Measurements from ENCODE around the gene MUC12. TPM values are rescaled to one million over a fixed set of nuclear protein-coding genes. Genes with fewer than 3 reads are reported as not detected.

Gene MUC12
- polyA plus RNA-seq, 4 donors, result 2.6 to 31.8 (median 17.0) TPM

DNA sequence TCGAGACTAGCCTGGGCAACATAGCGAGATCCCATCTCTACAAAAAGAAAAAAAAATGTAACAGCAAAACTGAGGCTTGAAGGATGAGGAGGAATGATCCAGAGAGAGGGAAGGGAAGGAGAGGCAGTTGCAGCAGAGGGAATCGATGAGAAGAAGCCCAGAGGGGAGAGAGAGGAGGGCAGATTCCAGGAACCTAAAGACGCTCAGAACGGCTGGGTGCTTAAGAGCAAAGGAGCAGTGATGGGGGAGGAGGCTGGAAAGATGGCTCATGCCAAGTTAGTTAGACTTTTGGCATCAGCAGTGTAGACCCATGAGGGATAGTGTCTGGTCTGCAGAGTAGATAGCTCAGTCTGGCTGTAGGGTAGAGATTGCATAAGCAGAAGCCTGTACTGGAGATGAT lies 40.3 kb downstream of the MUC12 start:
- no peaks in the 10 kb centered on the region for H3K27me3 ChIP-seq (ENCODE audit: control insufficient read depth in 3 of 3, insufficient read depth in 3 of 3, low read length in 3 of 3)
- H3K36me3 ChIP-seq (ENCODE audit: control insufficient read depth in 3 of 3, insufficient read depth in 2 of 3, low read depth in 1 of 3, low read length in 3 of 3), result peaks cover 0 to 9% (median 0%) of the 10 kb centered on the region in 3 donors
- no peaks in the 10 kb centered on the region for H3K4me1 ChIP-seq (ENCODE audit: control insufficient read depth in 3 of 3, insufficient read depth in 2 of 3, low read depth in 1 of 3, low read length in 2 of 3)
- peaks cover 0 to 6% of the 10 kb centered on the region in 2 donors for H3K9me3 ChIP-seq (ENCODE audit: control insufficient read depth in 2 of 2, insufficient read depth in 1 of 2, low read depth in 1 of 2, low read length in 1 of 2)
- DNase-seq (no peak), FAIRE-seq (no peak)
- 81 to 90% (median 82%) methylated on average over 5 of the region's 5 CpGs for WGBS, 3 donors
- H3K4me3 ChIP-seq (ENCODE audit: low read depth in 1 of 3, low read length in 3 of 3), result no peak overlapping the region
- H3K27ac ChIP-seq (ENCODE audit: low read depth in 1 of 3, low read length in 2 of 3), result no peak overlapping the region

DNA sequence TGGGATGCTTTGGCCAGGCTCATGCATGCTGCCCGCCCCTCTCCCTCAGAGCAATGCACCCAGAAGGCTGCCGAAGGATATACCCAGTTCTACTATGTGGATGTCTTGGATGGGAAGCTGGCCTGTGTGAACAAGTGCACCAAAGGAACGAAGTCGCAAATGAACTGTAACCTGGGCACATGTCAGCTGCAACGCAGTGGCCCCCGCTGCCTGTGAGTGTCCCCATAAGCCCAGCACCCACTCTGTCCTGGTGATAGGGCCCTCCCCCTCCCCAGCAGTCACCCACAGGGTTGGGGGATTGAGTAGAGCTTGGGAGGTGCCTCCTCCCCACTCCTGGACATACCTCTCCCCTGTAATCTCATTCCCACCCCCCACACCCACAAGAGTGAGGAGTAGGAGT lies 43.6 kb downstream of the MUC12 start:
- peaks cover 0 to 6% of the 10 kb centered on the region in 2 donors for H3K9me3 ChIP-seq (ENCODE audit: control insufficient read depth in 2 of 2, insufficient read depth in 1 of 2, low read depth in 1 of 2, low read length in 1 of 2)
- DNase-seq, result no peak
- peaks cover 0 to 16% (median 0%) of the 10 kb centered on the region in 3 donors for H3K36me3 ChIP-seq (ENCODE audit: control insufficient read depth in 3 of 3, insufficient read depth in 2 of 3, low read depth in 1 of 3, low read length in 3 of 3)
- peaks cover 0 to 12% (median 0%) of the 10 kb centered on the region in 3 donors for H3K4me1 ChIP-seq (ENCODE audit: control insufficient read depth in 3 of 3, insufficient read depth in 2 of 3, low read depth in 1 of 3, low read length in 2 of 3)
- H3K4me3 ChIP-seq (ENCODE audit: low read depth in 1 of 3, low read length in 3 of 3), result no peak overlapping the region
- 92 to 94% (median 94%) methylated on average over 6 of the region's 6 CpGs for WGBS, 3 donors
- H3K27me3 ChIP-seq (ENCODE audit: control insufficient read depth in 3 of 3, insufficient read depth in 3 of 3, low read length in 3 of 3), result no peaks in the 10 kb centered on the region
- no peak overlapping the region for H3K27ac ChIP-seq (ENCODE audit: low read depth in 1 of 3, low read length in 2 of 3)
- FAIRE-seq, result no peak

DNA sequence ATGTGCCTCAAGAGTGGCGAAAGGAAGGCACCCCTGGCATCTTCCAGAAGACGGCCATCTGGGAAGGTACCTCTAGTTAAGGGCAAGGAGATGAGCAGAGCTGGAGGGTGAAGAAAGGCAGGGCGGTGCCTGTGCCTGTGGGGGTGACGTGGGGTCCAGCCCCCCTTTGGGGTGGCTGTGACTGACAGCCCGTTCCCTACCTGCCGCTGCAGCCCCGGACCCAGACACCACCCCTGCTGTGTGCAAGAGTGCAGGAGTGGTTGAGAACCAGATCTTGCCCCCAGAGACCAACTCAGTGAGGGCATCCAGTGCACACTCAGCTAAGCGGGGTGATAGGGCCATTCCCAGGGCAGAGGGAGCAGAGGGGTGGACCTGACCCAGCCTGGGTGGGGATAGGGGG lies 46.3 kb downstream of the MUC12 start:
- no peak overlapping the region for H3K27ac ChIP-seq (ENCODE audit: low read depth in 1 of 3, low read length in 2 of 3)
- peaks cover 7 to 30% (median 9%) of the 10 kb centered on the region in 3 donors for H3K4me1 ChIP-seq (ENCODE audit: control insufficient read depth in 3 of 3, insufficient read depth in 2 of 3, low read depth in 1 of 3, low read length in 2 of 3)
- peaks cover 0 to 14% (median 0%) of the 10 kb centered on the region in 3 donors for H3K36me3 ChIP-seq (ENCODE audit: control insufficient read depth in 3 of 3, insufficient read depth in 2 of 3, low read depth in 1 of 3, low read length in 3 of 3)
- 88 to 92% (median 91%) methylated on average over 8 of the region's 8 CpGs for WGBS, 3 donors
- no peak for FAIRE-seq
- DNase-seq, result no peak
- peaks cover 0 to 6% of the 10 kb centered on the region in 2 donors for H3K9me3 ChIP-seq (ENCODE audit: control insufficient read depth in 2 of 2, insufficient read depth in 1 of 2, low read depth in 1 of 2, low read length in 1 of 2)
- no peak overlapping the region for H3K4me3 ChIP-seq (ENCODE audit: low read depth in 1 of 3, low read length in 3 of 3)
- no peaks in the 10 kb centered on the region for H3K27me3 ChIP-seq (ENCODE audit: control insufficient read depth in 3 of 3, insufficient read depth in 3 of 3, low read length in 3 of 3)

DNA sequence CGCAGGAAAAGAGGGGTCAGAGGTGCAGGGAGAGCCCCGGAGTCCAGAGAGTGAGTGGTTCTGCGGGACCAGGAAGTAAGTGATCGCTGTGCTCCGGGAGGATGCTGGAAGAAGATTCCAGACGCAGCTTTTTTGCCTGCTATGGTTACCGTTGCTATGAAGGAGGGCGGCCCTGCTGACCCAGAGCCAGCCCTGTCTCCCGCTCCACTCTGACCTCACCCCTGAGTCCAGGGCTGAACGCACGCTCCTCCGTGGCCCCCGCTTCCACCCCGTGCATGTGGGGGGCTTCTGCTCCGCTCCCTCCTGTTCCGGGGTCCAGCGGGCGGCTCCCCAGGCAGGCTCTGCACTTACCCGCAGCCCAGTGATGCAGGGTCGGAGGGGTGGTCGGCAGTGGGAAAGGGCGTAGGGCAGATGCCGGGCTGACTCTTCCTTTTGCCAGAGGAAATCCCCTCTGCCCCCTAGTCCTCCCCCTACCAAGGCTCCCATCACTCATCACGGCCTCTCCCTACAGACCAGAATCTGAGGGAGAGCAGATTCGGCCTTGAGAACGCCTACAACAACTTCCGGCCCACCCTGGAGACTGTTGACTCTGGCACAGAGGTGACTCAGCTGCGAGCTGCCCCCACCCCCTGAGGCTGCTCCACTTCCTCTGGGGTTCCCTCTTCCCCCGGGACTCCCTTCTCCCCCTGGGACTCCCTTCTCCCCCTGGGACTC lies 47.9 kb downstream of the MUC12 start:
- peak overlapping the region; percentile 75 to 95 (median 79) for H3K27ac ChIP-seq (ENCODE audit: low read depth in 1 of 3, low read length in 2 of 3)
- DNase-seq, result peak; percentile 91 to 92
- WGBS, 3 donors, result 2 to 4% (median 3%) methylated on average over 21 to 29 of the region's 29 CpGs
- H3K4me1 ChIP-seq (ENCODE audit: control insufficient read depth in 3 of 3, insufficient read depth in 2 of 3, low read depth in 1 of 3, low read length in 2 of 3), result peaks cover 7 to 34% (median 9%) of the 10 kb centered on the region in 3 donors
- H3K36me3 ChIP-seq (ENCODE audit: control insufficient read depth in 3 of 3, insufficient read depth in 2 of 3, low read depth in 1 of 3, low read length in 3 of 3), result peaks cover 0 to 21% (median 0%) of the 10 kb centered on the region in 3 donors
- peaks cover 0 to 6% of the 10 kb centered on the region in 2 donors for H3K9me3 ChIP-seq (ENCODE audit: control insufficient read depth in 2 of 2, insufficient read depth in 1 of 2, low read depth in 1 of 2, low read length in 1 of 2)
- H3K4me3 ChIP-seq (ENCODE audit: low read depth in 1 of 3, low read length in 3 of 3), result peak overlapping the region in 2 of 3 donors; percentile 49 to 59
- no peak for FAIRE-seq
- H3K27me3 ChIP-seq (ENCODE audit: control insufficient read depth in 3 of 3, insufficient read depth in 3 of 3, low read length in 3 of 3), result no peaks in the 10 kb centered on the region

DNA sequence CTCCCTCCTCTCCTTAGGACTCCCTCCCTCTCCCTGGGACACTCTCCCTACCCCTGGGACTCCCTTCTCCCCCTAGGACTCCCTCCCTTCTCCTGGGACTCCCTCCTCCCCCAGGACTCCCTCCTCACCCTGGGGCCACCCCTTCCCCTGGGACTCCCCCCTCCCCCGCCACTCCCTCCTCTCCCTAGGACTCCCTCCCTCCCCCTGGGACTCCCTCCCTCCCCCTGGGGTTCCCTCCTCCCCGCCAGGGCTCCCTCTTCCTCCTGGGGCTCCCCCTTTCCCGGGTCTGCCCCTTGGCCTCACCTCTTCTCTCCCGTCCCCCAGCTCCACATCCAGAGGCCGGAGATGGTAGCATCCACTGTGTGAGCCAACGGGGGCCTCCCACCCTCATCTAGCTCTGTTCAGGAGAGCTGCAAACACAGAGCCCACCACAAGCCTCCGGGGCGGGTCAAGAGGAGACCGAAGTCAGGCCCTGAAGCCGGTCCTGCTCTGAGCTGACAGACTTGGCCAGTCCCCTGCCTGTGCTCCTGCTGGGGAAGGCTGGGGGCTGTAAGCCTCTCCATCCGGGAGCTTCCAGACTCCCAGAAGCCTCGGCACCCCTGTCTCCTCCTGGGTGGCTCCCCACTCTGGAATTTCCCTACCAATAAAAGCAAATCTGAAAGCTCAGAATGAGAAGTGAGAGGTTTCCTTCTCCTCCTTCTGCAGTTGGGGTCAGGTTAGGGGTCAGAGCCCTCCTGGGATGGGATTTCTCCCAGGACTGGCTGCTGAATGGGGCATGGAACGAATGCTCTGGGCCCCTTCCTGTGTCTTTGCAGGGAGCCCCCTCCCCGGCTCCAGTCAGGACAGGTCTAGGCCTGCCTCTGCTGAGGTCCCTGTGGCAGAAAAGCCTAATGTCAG lies 49.2 kb downstream of the MUC12 start:
- peak overlapping the region; percentile 63 to 92 (median 71) for H3K27ac ChIP-seq (ENCODE audit: low read depth in 1 of 3, low read length in 2 of 3)
- no peak overlapping the region for H3K4me3 ChIP-seq (ENCODE audit: low read depth in 1 of 3, low read length in 3 of 3)
- peaks cover 7 to 41% (median 9%) of the 10 kb centered on the region in 3 donors for H3K4me1 ChIP-seq (ENCODE audit: control insufficient read depth in 3 of 3, insufficient read depth in 2 of 3, low read depth in 1 of 3, low read length in 2 of 3)
- 32 to 47% (median 33%) methylated on average over 12 to 14 of the region's 14 CpGs for WGBS, 3 donors
- H3K36me3 ChIP-seq (ENCODE audit: control insufficient read depth in 3 of 3, insufficient read depth in 2 of 3, low read depth in 1 of 3, low read length in 3 of 3), result peaks cover 0 to 30% (median 0%) of the 10 kb centered on the region in 3 donors
- DNase-seq (peak; percentile 21 to 74), FAIRE-seq (no peak)
- H3K9me3 ChIP-seq (ENCODE audit: control insufficient read depth in 2 of 2, insufficient read depth in 1 of 2, low read depth in 1 of 2, low read length in 1 of 2), result peaks cover 0 to 6% of the 10 kb centered on the region in 2 donors
- H3K27me3 ChIP-seq (ENCODE audit: control insufficient read depth in 3 of 3, insufficient read depth in 3 of 3, low read length in 3 of 3), result no peaks in the 10 kb centered on the region

DNA sequence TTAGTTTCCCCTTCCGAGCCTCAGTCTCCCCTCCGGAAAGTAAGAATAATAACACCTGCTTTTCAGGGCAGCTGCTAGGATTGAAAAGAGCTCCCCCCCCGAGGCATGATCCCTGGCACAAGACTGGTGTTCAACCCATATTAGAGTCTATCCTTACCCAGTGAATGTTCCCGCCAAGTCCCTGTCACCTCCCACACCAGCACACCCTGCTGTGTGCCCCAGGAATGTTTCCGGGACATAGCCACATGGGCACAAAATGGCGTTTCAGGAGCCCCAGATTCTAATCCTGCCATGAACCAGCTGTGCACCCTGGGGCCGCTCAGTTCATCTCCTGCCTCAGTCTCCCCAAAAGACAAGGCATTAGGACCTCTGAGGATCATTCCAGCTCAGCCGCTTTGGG lies 51.1 kb downstream of the MUC12 start:
- DNase-seq, result peak in 1 of 2 donors; percentile 74
- 18 to 58% (median 34%) methylated on average over 8 of the region's 8 CpGs for WGBS, 3 donors
- Histone ChIP-seq H3K36me3 (ENCODE audit: control insufficient read depth in 3 of 3, insufficient read depth in 2 of 3, low read depth in 1 of 3, low read length in 3 of 3) (peaks cover 0 to 39% (median 0%) of the 10 kb centered on the region in 3 donors), H3K27me3 (ENCODE audit: control insufficient read depth in 3 of 3, insufficient read depth in 3 of 3, low read length in 3 of 3) (no peaks in the 10 kb centered on the region), H3K4me3 (ENCODE audit: low read depth in 1 of 3, low read length in 3 of 3) (peak overlapping the region in 2 of 3 donors; percentile 62 to 65), H3K4me1 (ENCODE audit: control insufficient read depth in 3 of 3, insufficient read depth in 2 of 3, low read depth in 1 of 3, low read length in 2 of 3) (peaks cover 7 to 41% (median 9%) of the 10 kb centered on the region in 3 donors), H3K27ac (ENCODE audit: low read depth in 1 of 3, low read length in 2 of 3) (peak overlapping the region; percentile 92 to 95 (median 94)), H3K9me3 (ENCODE audit: control insufficient read depth in 2 of 2, insufficient read depth in 1 of 2, low read depth in 1 of 2, low read length in 1 of 2) (no peaks in the 10 kb centered on the region)
- no peak for FAIRE-seq

DNA sequence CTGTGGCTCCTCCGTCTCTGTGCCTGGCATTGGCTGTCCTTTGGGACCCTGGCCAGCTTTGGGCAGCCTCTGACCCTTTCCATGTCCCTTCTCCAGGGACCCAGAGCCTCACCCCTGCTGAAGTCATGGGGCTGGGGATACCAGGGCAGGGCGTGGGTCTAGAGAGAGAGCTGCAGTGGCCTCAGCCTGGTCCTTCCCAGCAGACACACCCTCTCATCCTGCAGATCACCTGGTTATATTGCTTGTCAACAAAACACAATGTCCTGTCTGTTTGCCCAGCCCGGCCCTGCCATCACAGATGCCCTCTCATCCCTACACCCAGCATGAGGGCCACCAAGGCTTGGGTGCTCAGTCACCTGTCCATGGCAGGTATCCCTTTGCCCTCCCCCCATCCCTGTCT lies 52.3 kb downstream of the MUC12 start:
- Histone ChIP-seq H3K4me1 (ENCODE audit: control insufficient read depth in 3 of 3, insufficient read depth in 2 of 3, low read depth in 1 of 3, low read length in 2 of 3) (peaks cover 7 to 38% (median 9%) of the 10 kb centered on the region in 3 donors), H3K4me3 (ENCODE audit: low read depth in 1 of 3, low read length in 3 of 3) (peak overlapping the region in 2 of 3 donors; percentile 62 to 65), H3K36me3 (ENCODE audit: control insufficient read depth in 3 of 3, insufficient read depth in 2 of 3, low read depth in 1 of 3, low read length in 3 of 3) (peaks cover 0 to 48% (median 0%) of the 10 kb centered on the region in 3 donors), H3K9me3 (ENCODE audit: control insufficient read depth in 2 of 2, insufficient read depth in 1 of 2, low read depth in 1 of 2, low read length in 1 of 2) (no peaks in the 10 kb centered on the region), H3K27me3 (ENCODE audit: control insufficient read depth in 3 of 3, insufficient read depth in 3 of 3, low read length in 3 of 3) (no peaks in the 10 kb centered on the region), H3K27ac (ENCODE audit: low read depth in 1 of 3, low read length in 2 of 3) (peak overlapping the region; percentile 77 to 95 (median 92))
- DNase-seq (peak; percentile 86 to 90), FAIRE-seq (no peak)
- 13 to 51% (median 29%) methylated on average over 3 of the region's 3 CpGs for WGBS, 3 donors

DNA sequence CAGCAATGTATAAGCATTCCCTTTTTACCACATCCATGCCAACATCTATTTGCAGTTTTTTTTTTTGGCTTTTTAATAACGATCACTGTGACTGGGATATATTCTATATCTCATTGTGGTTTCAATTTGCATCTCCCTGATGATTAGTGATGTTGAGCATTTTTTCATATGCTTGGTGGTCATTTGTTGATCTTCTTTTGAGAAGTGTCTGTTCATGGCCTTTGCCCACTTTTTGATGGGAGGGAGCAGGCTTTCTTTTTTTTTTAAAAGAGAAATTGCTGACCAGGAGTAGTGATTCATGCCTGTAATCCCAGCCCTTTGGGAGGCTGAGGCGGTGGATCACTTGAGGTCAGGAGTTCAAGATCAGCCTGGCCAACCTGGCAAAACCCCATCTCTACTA lies 54.5 kb downstream of the MUC12 start:
- H3K4me1 ChIP-seq (ENCODE audit: control insufficient read depth in 3 of 3, insufficient read depth in 2 of 3, low read depth in 1 of 3, low read length in 2 of 3), result peaks cover 2 to 21% (median 4%) of the 10 kb centered on the region in 3 donors
- no peak overlapping the region for H3K27ac ChIP-seq (ENCODE audit: low read depth in 1 of 3, low read length in 2 of 3)
- DNase-seq (no peak), FAIRE-seq (no peak)
- WGBS, 3 donors, result 71 to 79% (median 76%) methylated on average over 2 of the region's 2 CpGs
- peaks cover 0 to 59% (median 0%) of the 10 kb centered on the region in 3 donors for H3K36me3 ChIP-seq (ENCODE audit: control insufficient read depth in 3 of 3, insufficient read depth in 2 of 3, low read depth in 1 of 3, low read length in 3 of 3)
- H3K27me3 ChIP-seq (ENCODE audit: control insufficient read depth in 3 of 3, insufficient read depth in 3 of 3, low read length in 3 of 3), result no peaks in the 10 kb centered on the region
- H3K9me3 ChIP-seq (ENCODE audit: control insufficient read depth in 2 of 2, insufficient read depth in 1 of 2, low read depth in 1 of 2, low read length in 1 of 2), result no peaks in the 10 kb centered on the region
- H3K4me3 ChIP-seq (ENCODE audit: low read depth in 1 of 3, low read length in 3 of 3), result no peak overlapping the region

All from small intestine (tissue), 7 donors.